Measurements from ENCODE around the gene CYTH3.
"Not testable (repeated sequence)": the region's sequence is repeated elsewhere in the genome, so short reads cannot be mapped to it uniquely, and the experiment has no call there.

CYTH3 gene

GRCh38 chr7:6198689-6199595 is 73.5 kb downstream of the CYTH3 start:
- no peak for DNase-seq (ENCODE audit: low spot score)

GRCh38 chr7:6197801-6198551 is 74.4 kb downstream of the CYTH3 start:
- no peak for DNase-seq (ENCODE audit: low spot score)

DNA sequence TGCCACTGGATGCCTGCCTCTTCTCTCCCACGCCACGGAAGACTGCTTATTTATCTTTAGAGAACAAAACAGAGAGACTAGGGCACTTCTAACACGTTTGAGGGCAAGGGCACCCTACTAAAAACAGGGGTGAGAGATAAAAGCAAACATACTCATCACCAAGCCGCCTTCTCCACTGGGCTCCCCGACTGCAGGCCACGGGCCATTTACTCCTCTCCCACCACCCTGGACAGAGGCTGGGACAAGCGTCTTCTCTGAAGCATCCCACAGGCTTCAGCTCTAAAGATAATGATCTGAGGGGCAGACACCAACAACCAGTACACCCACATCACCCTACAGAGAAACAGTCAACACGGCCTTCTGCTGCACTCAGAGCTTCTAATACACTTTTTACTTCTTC is 78.7 kb downstream of the CYTH3 start:
- DNase-seq (ENCODE audit: low spot score): no peak

DNA sequence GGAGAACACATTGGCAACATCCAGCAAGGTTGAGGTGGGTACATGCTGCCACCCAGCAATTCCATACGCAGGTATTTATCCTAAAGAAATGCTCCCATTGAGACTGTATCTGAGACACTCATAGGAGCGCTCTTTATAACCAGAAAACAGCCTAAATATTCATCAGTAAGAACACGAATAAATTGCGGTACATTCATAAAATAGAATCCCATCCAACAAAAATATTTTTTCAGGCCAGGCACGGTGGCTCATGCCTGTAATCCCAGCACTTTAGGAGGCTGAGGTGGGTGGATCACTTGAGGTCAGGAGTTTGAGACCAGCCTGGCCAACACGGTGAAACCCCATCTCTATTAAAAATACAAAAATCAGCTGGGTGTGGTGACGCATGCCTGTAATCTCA is 81.9 kb downstream of the CYTH3 start:
- not testable (repeated sequence) for DNase-seq (ENCODE audit: low spot score)

- no peak for DNase-seq (ENCODE audit: low spot score)
These were observed 84.0 kb downstream of the CYTH3 start for GRCh38 chr7:6188389-6188788.

- DNase-seq (ENCODE audit: low spot score): no peak
These were observed 85.8 kb downstream of the CYTH3 start for GRCh38 chr7:6186577-6186976.

- DNase-seq (ENCODE audit: low spot score): no peak
These were observed 89.4 kb downstream of the CYTH3 start for GRCh38 chr7:6182993-6183392.

- no peak for DNase-seq (ENCODE audit: low spot score)
These were observed 91.3 kb downstream of the CYTH3 start for GRCh38 chr7:6181136-6181535.

DNA sequence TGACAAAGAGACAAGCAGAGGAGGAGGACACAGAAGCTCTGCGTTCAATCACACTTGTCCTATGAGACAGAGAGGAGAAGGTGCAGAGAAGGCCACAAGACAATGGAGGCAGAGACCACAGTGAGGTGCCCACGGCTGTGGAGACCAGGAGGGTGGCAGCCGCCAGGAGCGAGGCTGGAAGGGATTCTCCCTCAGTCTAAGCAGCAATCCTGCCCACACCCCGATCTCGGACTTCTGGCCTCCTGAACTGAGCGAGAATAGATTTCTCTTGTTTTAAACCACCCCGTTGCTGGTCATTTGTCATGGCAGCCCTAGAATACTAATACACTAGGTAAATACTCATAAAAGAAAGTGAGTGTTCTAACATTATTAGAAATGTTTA is 92.1 kb downstream of the CYTH3 start:
- no peak for DNase-seq (ENCODE audit: low spot score)

GRCh38 chr7:6179620-6180343 is 92.6 kb downstream of the CYTH3 start:
- DNase-seq (ENCODE audit: low spot score): no peak

DNA sequence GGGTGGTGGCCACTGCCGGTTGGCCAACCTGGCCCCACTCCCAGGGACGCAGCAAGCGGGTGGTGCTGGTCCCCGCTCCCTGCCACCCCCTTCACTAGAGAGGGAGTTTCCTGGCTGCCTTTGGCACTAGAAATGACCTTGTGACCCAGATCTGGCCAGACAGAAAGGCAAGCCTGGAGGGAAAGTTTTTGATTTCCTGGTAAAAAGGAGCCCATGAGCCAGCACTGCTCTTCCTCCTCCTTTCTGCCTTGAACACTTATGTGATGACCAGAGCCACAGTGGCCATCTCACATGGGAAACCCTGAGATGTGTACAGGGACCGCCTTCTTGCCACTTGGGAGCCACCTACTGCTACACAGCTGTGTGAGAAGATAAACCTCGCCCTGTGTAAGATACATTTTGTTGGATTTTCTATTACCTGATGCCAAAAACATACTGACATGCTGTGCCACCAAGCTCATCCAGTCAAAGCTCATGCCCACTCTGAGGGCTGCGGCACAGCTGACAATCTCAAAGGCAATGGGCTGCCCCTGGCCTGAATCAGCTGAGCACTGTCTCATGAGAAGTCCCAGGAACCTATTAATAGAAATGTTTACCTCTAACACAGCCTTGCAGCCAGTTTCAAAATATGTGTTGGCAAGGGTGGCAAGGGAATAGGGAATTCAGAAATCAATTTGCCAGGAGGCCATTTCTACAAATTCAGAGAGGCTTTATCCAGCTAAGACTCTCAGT is 94.0 kb downstream of the CYTH3 start:
- no peak for DNase-seq (ENCODE audit: low spot score)

DNA sequence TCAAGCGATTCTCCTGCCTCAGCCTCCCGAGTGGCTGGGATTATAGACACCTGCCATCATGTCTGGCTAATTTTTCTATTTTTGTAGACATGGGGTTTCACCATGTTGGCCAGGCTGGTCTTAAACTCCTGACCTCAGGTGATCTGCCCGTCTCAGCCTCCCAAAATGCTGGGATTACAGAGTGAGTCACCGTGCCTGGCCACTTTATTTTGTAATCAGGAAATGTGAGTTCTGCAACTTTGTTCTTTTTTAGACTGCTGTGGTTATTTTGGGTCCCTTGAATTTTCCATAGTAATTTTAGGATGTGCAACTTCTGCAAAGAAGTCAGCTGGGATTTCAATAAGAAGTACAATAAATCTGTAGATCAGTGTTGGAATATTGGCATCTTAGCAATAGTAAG is 96.8 kb downstream of the CYTH3 start:
- no peak for DNase-seq (ENCODE audit: low spot score)

GRCh38 chr7:6172910-6173295 is 99.5 kb downstream of the CYTH3 start:
- DNase-seq (ENCODE audit: low spot score): no peak

GRCh38 chr7:6172224-6172909 is 100.1 kb downstream of the CYTH3 start:
- DNase-seq (ENCODE audit: low spot score): peak; percentile 84

- DNase-seq (ENCODE audit: low spot score): peak; percentile 40
These were observed 100.7 kb downstream of the CYTH3 start for GRCh38 chr7:6171532-6172223.

DNA sequence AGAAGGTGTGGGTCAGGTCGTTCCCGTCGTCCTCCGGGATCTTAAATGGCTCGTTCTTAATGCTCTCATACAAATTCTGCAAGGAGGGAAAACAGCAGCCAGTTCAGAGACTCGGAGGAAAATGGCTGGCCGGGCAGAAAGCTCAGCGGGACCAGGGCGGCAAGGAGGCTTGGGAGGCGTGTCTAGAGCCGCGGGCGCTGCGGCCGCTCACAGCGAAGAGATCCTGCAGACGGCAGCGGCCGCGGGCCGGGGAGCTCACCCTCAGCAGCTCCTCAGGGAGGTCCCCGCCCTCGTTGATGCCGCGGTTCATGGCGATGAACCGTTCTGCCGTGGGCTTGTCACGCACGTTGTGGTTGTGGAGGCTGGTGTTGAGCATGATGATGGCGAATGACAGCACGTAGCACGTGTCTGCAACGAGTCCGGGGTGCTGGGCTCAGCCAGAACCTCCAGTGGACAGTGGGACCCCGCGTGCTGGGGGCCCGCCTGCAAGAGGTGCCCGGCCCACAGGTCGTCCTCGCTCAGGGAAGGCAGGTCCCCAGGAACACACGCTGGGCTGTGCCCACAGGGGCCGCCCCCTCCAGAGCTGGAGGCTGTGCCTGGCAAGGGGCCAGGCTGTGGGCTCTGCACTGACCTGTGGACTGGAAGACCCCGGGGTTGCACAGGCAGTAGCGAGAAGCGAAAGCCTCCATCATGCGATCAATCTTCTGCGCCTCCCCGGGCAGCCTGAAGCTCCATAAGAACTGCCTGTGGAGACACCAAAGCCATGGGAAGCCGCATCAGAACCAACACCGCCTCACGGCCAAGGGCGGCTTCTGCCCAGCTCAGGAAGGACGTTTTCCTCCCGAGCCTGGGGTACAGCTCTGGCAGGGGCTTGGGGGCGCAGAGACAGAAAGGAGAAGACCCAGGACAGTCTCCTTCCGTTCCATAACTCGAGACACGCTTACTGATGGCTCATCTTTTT is 101.6 kb downstream of the CYTH3 start:
- DNase-seq (ENCODE audit: low spot score): no peak

DNA sequence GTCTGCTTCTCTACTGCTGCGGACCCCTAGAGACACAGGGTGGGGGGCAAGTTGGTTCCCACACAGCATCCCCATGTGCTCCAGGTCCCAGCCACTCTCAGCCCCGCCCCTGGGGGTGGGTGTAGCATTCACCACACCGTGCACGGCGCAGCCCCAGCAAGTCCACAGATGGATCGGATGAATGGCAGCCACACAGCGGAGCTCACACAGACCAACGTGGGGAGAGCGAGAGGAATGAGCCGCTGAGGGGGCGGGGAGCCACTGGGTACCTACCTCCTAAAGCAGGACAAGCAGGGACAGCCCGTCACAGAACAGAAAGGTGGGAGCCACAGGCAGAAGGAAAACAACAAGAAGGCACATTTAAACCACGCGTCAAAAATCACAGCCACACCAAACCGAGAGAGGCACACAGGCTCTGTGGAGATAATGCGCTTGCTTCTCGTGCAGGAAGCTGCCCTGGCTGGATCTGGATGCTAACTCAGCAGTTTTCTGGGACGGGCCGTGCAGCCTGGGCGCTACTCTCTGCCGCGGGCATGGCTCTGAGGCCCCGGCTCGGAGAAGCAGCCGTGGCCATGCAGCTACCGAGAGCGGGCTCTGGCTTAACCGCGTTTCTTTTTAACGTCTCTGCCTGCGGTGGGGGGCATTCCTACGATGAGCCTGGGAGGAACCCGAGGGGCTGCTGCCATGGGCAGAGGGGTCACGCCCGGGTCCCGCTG is 102.5 kb downstream of the CYTH3 start:
- DNase-seq (ENCODE audit: low spot score): no peak

DNA sequence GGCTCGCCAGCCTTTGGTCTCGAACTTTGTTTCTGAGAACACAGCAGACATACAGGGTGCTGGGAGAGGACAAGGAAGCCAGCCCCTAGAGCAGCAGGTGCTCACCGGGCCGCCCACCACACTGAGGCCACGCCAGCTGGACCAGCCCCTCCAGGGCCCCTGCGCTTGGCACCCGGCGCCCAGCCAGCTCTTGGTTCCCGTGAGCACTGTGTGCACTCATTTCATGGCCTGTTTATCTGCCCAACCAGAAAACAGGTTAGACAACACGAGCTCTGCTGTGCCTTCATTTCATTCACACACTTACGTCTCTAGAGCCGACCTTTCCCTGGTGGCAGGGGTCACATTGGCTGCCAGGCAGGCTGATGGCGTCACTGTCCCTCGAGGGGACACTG is 104.0 kb downstream of the CYTH3 start:
- no peak for DNase-seq (ENCODE audit: low spot score)
